DND-41 (cell line): ENCODE results near the gene CPNE9.

Experiments used
- ATAC-seq: fragments of 200-7000 bp; cut with Tn5 transposase; 3 replicates; pipeline ENCODE4 v1.9.1; 2021; ENCODE audit warnings: low read depth; ENCODE audit not compliant: insufficient read depth
- DNase-seq: peaks from one replicate; pipeline ENCODE4 v3.0.0-alpha.2; 2020
- H2AFZ ChIP-seq: 2 replicates; pipeline ENCODE4 v1.6.0; 2012; ENCODE audit warnings: low read depth, low read length
- H3K27ac ChIP-seq: 2 replicates; pipeline ENCODE4 v1.5.1; 2012; ENCODE audit warnings: low read length, inconsistent platforms
- H3K27me3 ChIP-seq: fragments of 200-600 bp; sonication (generic); 2 replicates; pipeline ENCODE4 v1.6.0; 2012; ENCODE audit warnings: low read length, mild to moderate bottlenecking, inconsistent platforms; ENCODE audit not compliant: insufficient read depth, poor library complexity
- H3K36me3 ChIP-seq: 2 replicates; pipeline ENCODE4 v1.5.1; 2012; ENCODE audit warnings: low read length, inconsistent platforms; ENCODE audit not compliant: insufficient read depth
- H3K4me1 ChIP-seq: 2 replicates; pipeline ENCODE4 v1.5.1; 2012; ENCODE audit warnings: mild to moderate bottlenecking, low read length; ENCODE audit not compliant: insufficient read depth
- H3K4me2 ChIP-seq: 2 replicates; pipeline ENCODE4 v1.6.0; 2012; ENCODE audit warnings: mild to moderate bottlenecking, moderate library complexity, low read length, inconsistent platforms; ENCODE audit not compliant: insufficient read depth
- H3K4me3 ChIP-seq, 2 experiments: fragments of 200-600 bp in 1 of 2; shearing (Covaris generic) in 1 of 2; 2 replicates each; pipeline ENCODE4 v1.5.1; 2012 to 2016; ENCODE audit warnings: inconsistent platforms in 2 of 2, low read length in 2 of 2, mild to moderate bottlenecking in 2 of 2, low read depth in 1 of 2, moderate library complexity in 1 of 2
- H3K79me2 ChIP-seq: 2 replicates; pipeline ENCODE4 v1.6.0; 2012; ENCODE audit warnings: low read length, inconsistent platforms; ENCODE audit not compliant: insufficient read depth
- H3K9ac ChIP-seq: 2 replicates; pipeline ENCODE4 v1.6.0; 2012; ENCODE audit warnings: low read depth, mild to moderate bottlenecking, inconsistent platforms, low read length, moderate library complexity
- H3K9me3 ChIP-seq: 2 replicates; pipeline ENCODE4 v1.5.1; 2012; ENCODE audit warnings: low read length, moderate library complexity, mild to moderate bottlenecking, inconsistent platforms; ENCODE audit not compliant: insufficient read depth, severe bottlenecking
- H4K20me1 ChIP-seq: 2 replicates; pipeline ENCODE4 v1.6.0; 2012; ENCODE audit warnings: low read length; ENCODE audit not compliant: insufficient read depth
- CTCF ChIP-seq: IDR thresholded peaks from 2 replicates; pipeline ENCODE4 v1.5.1; 2012; ENCODE audit warnings: borderline replicate concordance, low read length, moderate library complexity, mild to moderate bottlenecking; ENCODE audit not compliant: poor library complexity, severe bottlenecking; ENCODE audit errors: extremely low read depth
- EZH2 ChIP-seq: IDR thresholded peaks from 3 replicates; pipeline ENCODE4 v1.6.1; 2012; ENCODE audit warnings: borderline replicate concordance, low read depth, mild to moderate bottlenecking, moderate library complexity, low read length, inconsistent platforms; ENCODE audit not compliant: severe bottlenecking

CPNE9 gene

GRCh38 chr3:9703736-9704346 is at the start of gene CPNE9:
Gene CPNE9, plus strand, starts transcription at chr3:9703833. Its CDS starts 164 bp downstream, at chr3:9703997.
- Histone ChIP-seq H4K20me1 (no peaks in the 10 kb centered on the region), H3K9ac (no peak within 1 kb of the TSS), H3K79me2 (no peaks in the 10 kb centered on the region), H3K4me2 (no peak within 1 kb of the TSS), H3K4me1 (no peaks in the 10 kb centered on the region), H3K4me3 (no peak within 1 kb of the TSS), H3K36me3 (peaks cover 30% of the 10 kb centered on the region), H2AFZ (no peak within 1 kb of the TSS), H3K27ac (no peak within 1 kb of the TSS), H3K9me3 (no peaks in the 10 kb centered on the region), H3K27me3 (no peaks in the 10 kb centered on the region)
- DNase-seq (no peak), ATAC-seq (no peak)
- TF ChIP-seq EZH2 (no peak), CTCF (no peak)

GRCh38 chr3:9659849-9660248 is 43.8 kb upstream of the CPNE9 start:
- DNase-seq (no peak), ATAC-seq (no peak)
- Histone ChIP-seq H3K79me2 (peaks cover 30% of the 10 kb centered on the region), H2AFZ (no peak overlapping the region), H4K20me1 (peaks cover 4% of the 10 kb centered on the region; the same call in 1 of the 2 replicates), H3K4me2 (no peak overlapping the region), H3K36me3 (peaks cover 81% of the 10 kb centered on the region), H3K9ac (no peak overlapping the region), H3K27ac (no peak overlapping the region), H3K4me1 (no peaks in the 10 kb centered on the region), H3K9me3 (no peaks in the 10 kb centered on the region), H3K4me3 (no peak overlapping the region), H3K27me3 (no peaks in the 10 kb centered on the region)
- TF ChIP-seq EZH2 (no peak), CTCF (no peak)

- H4K20me1 ChIP-seq: peaks cover 4% of the 10 kb centered on the region; the same call in 1 of the 2 replicates
- no peak for ATAC-seq
These were observed 42.7 kb upstream of the CPNE9 start for GRCh38 chr3:9660972-9661371.

More at GRCh38 chr3:9660972-9661371, 42.7 kb upstream of the CPNE9 start:
- TF ChIP-seq EZH2 (no peak), CTCF (no peak)
- H3K4me1 ChIP-seq: no peaks in the 10 kb centered on the region
- no peak overlapping the region for H2AFZ ChIP-seq
- no peak overlapping the region for H3K4me2 ChIP-seq
- no peak overlapping the region for H3K9ac ChIP-seq
- no peaks in the 10 kb centered on the region for H3K27me3 ChIP-seq
- DNase-seq: no peak
- no peak overlapping the region for H3K27ac ChIP-seq
- no peak overlapping the region for H3K4me3 ChIP-seq
- no peaks in the 10 kb centered on the region for H3K9me3 ChIP-seq
- H3K36me3 ChIP-seq: peaks cover 75% of the 10 kb centered on the region
- H3K79me2 ChIP-seq: peaks cover 28% of the 10 kb centered on the region
